GM23248 (cell line): ENCODE data around the gene SP9. TPM values are rescaled to one million over a fixed set of nuclear protein-coding genes. Genes with fewer than 3 reads are reported as not detected.
"Not testable (repeated sequence)": the region's sequence is repeated elsewhere in the genome, so short reads cannot be mapped to it uniquely, and the experiment has no call there.

Source experiments
- DNase-seq: peaks from one replicate; pipeline ENCODE4 v3.0.0-alpha.2; 2015
- H2AFZ ChIP-seq: fragments of 200-600 bp; sonication (generic); 2 replicates; pipeline ENCODE4 v1.6.1; 2016; ENCODE audit warnings: antibody characterized with exemption
- H3F3A ChIP-seq: fragments of 200-600 bp; sonication (generic); 2 replicates; pipeline ENCODE4 v1.6.1; 2016; ENCODE audit warnings: mild to moderate bottlenecking, antibody characterized with exemption, mixed run types; ENCODE audit not compliant: insufficient read depth
- H3K27ac ChIP-seq: fragments of 200-600 bp; sonication (generic); 2 replicates; pipeline ENCODE4 v1.5.1; 2016; ENCODE audit warnings: mild to moderate bottlenecking
- H3K27me3 ChIP-seq: fragments of 200-600 bp; sonication (generic); replicated peaks from 2 replicates; pipeline ENCODE4 v1.6.1; 2016; ENCODE audit warnings: mild to moderate bottlenecking; ENCODE audit not compliant: insufficient read depth
- H3K36me3 ChIP-seq: fragments of 200-600 bp; sonication (generic); 2 replicates; pipeline ENCODE4 v1.6.1; 2016; ENCODE audit warnings: low read depth, mild to moderate bottlenecking
- H3K4me1 ChIP-seq: fragments of 200-600 bp; sonication (generic); 2 replicates; pipeline ENCODE4 v1.6.1; 2016; ENCODE audit warnings: mild to moderate bottlenecking; ENCODE audit not compliant: insufficient read depth
- H3K4me2 ChIP-seq: fragments of 200-600 bp; sonication (generic); one replicate; pipeline ENCODE4 v1.6.1; 2016; ENCODE audit warnings: mild to moderate bottlenecking; ENCODE audit not compliant: unreplicated experiment
- H3K4me3 ChIP-seq: fragments of 200-600 bp; sonication (generic); 2 replicates; pipeline ENCODE4 v1.5.1; 2016; ENCODE audit warnings: mild to moderate bottlenecking
- H3K79me2 ChIP-seq: fragments of 200-600 bp; sonication (generic); 2 replicates; pipeline ENCODE4 v1.6.1; 2016; ENCODE audit warnings: mild to moderate bottlenecking; ENCODE audit not compliant: insufficient read depth
- H3K9ac ChIP-seq: fragments of 200-600 bp; sonication (generic); 2 replicates; pipeline ENCODE4 v1.6.1; 2016; ENCODE audit warnings: mild to moderate bottlenecking
- H3K9me2 ChIP-seq: fragments of 200-600 bp; sonication (generic); 2 replicates; pipeline ENCODE4 v1.6.1; 2016; ENCODE audit warnings: mixed run types, mild to moderate bottlenecking, moderate library complexity; ENCODE audit not compliant: insufficient read depth
- H3K9me3 ChIP-seq: fragments of 200-600 bp; sonication (generic); one replicate; pipeline ENCODE4 v1.6.1; 2017; ENCODE audit warnings: low read depth
- H4K20me1 ChIP-seq: fragments of 200-600 bp; sonication (generic); 2 replicates; pipeline ENCODE4 v1.6.0; 2016; ENCODE audit not compliant: insufficient read depth
- EZH2 ChIP-seq: fragments of 200-600 bp; sonication (generic); IDR thresholded peaks from 2 replicates; pipeline ENCODE4 v1.6.1; 2018; ENCODE audit warnings: antibody characterized with exemption, mild to moderate bottlenecking; ENCODE audit not compliant: insufficient read depth, poor library complexity, severe bottlenecking
- EZH2phosphoT487 ChIP-seq: fragments of 200-600 bp; sonication (generic); IDR thresholded peaks from 2 replicates; pipeline ENCODE4 v1.6.1; 2018; ENCODE audit warnings: antibody characterized with exemption, moderate library complexity, mild to moderate bottlenecking, low read depth; ENCODE audit not compliant: insufficient read depth
- WGBS, 2 experiments: methylation state at CpG; one replicate each; pipeline ENCODE4 v1.1.6; 2015 to 2017; ENCODE audit warnings: low lambda C conversion rate in 2 of 2, low coverage in 1 of 2; ENCODE audit errors: missing lambda C conversion rate in 2 of 2; 5-methylcytosine and 5-hydroxymethylcytosine counted together
- in situ Hi-C: fragments of 300-500 bp; cut with MboI; formaldehyde crosslinking; loops from 2 replicates; pipeline ENCODE4 v1.15.0; 2020
- polyA plus RNA-seq: library from polyadenylated mRNA; unstranded; fragments of >200 nt; fragmentation: Nextera tagmentation; extraction: Ambion mirVana; gene quantifications from 2 replicates; pipeline ENCODE4 v1.2.1, GENCODE V29; 2016
- total RNA-seq: library from RNA; depleted of rRNA; stranded (reverse); fragments of >200 nt; shearing (Covaris generic); gene quantifications from 2 replicates; pipeline ENCODE4 v1.2.3, GENCODE V29; 2014

Gene SP9
- total and polyA plus RNA-seq, 2 experiments from 2014 or later = not detected

DNA sequence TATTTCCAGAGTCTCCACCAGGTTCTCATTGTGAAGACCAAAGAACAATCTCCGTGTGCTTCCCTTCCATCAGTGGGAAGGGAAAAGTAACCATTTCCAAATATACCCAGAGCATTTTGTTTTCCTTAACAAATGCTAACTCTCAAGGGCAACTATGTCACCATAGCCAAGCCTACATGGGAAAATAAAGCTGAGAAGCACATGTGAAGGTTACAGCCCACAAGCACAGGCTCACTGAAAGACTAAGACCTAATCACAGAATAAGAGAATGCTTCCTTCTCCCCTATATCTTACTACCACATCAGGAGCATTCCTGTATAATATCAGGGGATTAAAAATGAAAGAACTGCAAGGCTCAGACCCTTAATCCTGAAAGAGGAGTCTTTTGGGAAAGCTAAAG lies 28.2 kb downstream of the SP9 start:
- Histone ChIP-seq H3K27me3 (no peaks in the 10 kb centered on the region), H3K9me3 (no peaks in the 10 kb centered on the region), H3F3A (no peaks in the 10 kb centered on the region), H3K4me2 (no peak overlapping the region), H3K9ac (no peak overlapping the region), H3K79me2 (no peaks in the 10 kb centered on the region), H3K4me3 (no peak overlapping the region), H2AFZ (no peak overlapping the region), H3K9me2 (no peaks in the 10 kb centered on the region), H4K20me1 (no peaks in the 10 kb centered on the region), H3K36me3 (peaks cover 10% of the 10 kb centered on the region; the same call in 1 of the 2 replicates), H3K4me1 (no peaks in the 10 kb centered on the region), H3K27ac (no peak overlapping the region)
- TF ChIP-seq EZH2 (no peak), EZH2phosphoT487 (no peak)
- in situ Hi-C loops = no loop called here
- DNase-seq = no peak
- WGBS, 2 experiments = 95 to 97% methylated on average over 1 of the region's 1 CpG

DNA sequence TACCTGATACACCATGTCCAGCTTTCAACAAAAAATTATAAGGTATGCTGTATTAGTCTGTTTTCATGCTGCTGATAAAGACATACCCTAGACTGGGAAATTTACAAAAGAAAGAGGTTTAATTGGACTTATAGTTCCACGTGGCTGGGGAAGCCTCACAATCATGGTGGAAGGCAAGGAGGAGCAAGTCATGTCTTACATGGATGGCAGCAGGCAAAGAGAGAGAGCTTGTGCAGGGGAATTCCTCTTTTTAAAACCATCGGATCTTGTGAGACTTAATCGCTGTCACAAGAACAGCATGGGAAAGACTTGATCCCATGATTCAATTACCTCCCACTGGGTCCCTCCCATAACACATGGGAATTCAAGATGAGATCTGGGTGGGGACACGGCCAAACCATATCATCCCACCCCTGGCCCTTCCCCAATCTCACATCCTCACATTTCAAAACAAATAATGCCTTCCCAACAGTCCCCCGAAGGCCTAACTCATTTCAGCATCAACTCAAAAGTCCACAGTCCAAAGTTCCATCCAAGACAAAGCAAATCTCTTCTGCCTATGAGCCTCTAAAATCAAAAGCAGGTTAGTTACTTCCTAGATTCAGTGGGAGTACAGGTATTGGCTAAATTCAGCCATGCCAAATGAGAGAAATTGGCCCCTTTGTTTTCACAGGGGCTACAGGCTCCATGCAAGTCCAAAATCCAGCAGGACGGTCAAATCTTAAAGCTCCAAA lies 28.9 kb downstream of the SP9 start:
- H3K4me1 ChIP-seq, H3K79me2 ChIP-seq, H3K27ac ChIP-seq, H3F3A ChIP-seq, H3K9me2 ChIP-seq, H3K4me2 ChIP-seq, in situ Hi-C loops, H4K20me1 ChIP-seq, H3K27me3 ChIP-seq, DNase-seq, H2AFZ ChIP-seq, H3K9me3 ChIP-seq, H3K4me3 ChIP-seq, H3K9ac ChIP-seq: not testable (repeated sequence)
- WGBS, 2 experiments = 91 to 94% methylated on average over 6 of the region's 6 CpGs
- peaks cover 12% of the 10 kb centered on the region; the same call in 1 of the 2 replicates for H3K36me3 ChIP-seq

DNA sequence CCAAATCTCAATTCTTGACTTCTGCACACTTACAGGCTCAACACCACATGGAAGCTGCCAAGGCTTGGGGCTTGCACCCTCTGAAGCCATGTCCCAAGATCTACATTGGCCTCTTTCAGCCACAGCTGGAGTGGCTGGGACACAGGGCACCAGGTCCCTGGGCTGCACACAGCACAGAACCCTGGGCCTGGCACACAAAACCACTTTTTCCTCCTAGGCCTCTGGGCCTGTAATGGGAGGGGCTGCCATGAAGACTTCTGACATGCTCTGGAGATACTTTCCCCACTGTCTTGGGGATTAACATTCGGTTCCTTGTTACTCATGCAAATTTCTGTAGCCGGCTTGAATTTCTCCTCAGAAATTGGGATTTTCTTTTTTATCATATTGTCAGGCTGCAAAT lies 29.9 kb downstream of the SP9 start:
- H4K20me1 ChIP-seq = no peaks in the 10 kb centered on the region
- H3K36me3 ChIP-seq = peaks cover 12% of the 10 kb centered on the region; the same call in 1 of the 2 replicates
- H3K9me2 ChIP-seq = no peaks in the 10 kb centered on the region
- H3K79me2 ChIP-seq = no peaks in the 10 kb centered on the region; the same call in 1 of the 2 replicates
- no peak overlapping the region for H3K27ac ChIP-seq
- H2AFZ ChIP-seq = no peak overlapping the region
- no peak for DNase-seq
- in situ Hi-C loops = no loop called here
- H3K27me3 ChIP-seq = no peaks in the 10 kb centered on the region
- H3K9ac ChIP-seq = no peak overlapping the region
- WGBS, 2 experiments = 96 to 100% methylated on average over 2 of the region's 2 CpGs
- H3K9me3 ChIP-seq = no peaks in the 10 kb centered on the region
- H3K4me1 ChIP-seq = no peaks in the 10 kb centered on the region
- H3F3A ChIP-seq = no peaks in the 10 kb centered on the region
- TF ChIP-seq EZH2 (no peak), EZH2phosphoT487 (no peak)
- H3K4me3 ChIP-seq = no peak overlapping the region
- no peak overlapping the region for H3K4me2 ChIP-seq

DNA sequence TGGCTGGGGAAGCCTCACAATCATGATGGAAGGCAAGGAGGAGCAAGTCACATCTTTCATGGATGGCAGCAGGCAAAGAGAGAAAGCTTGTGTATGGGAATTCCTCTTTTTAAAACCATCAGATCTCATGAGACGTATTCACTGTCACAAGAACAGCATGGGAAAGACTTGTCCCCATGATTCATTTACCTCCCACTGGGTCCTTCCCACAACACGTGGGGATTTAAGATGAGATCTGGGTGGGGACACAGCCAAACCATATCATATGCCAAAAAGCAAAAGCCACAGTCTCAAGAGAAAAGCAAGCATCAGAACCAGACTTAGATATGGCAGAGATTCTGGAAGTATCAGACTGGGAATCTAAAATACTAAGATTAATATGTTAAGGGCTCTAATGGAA lies 30.8 kb downstream of the SP9 start:
- Histone ChIP-seq H3K9ac (no peak overlapping the region), H3K4me1 (no peaks in the 10 kb centered on the region), H3K9me2 (no peaks in the 10 kb centered on the region), H3K4me3 (no peak overlapping the region), H3K79me2 (no peaks in the 10 kb centered on the region; the same call in 1 of the 2 replicates), H4K20me1 (no peaks in the 10 kb centered on the region), H3K36me3 (peaks cover 20% of the 10 kb centered on the region; the same call in 1 of the 2 replicates), H3K27me3 (no peaks in the 10 kb centered on the region), H2AFZ (no peak overlapping the region), H3K27ac (no peak overlapping the region), H3K9me3 (no peaks in the 10 kb centered on the region), H3K4me2 (no peak overlapping the region), H3F3A (no peaks in the 10 kb centered on the region)
- 34 to 47% methylated on average over 2 of the region's 2 CpGs for WGBS, 2 experiments
- in situ Hi-C loops = no loop called here
- TF ChIP-seq EZH2phosphoT487 = no peak
- no peak for TF ChIP-seq EZH2
- no peak for DNase-seq
